T follicular helper cell (primary cell): ENCODE measurements around the gene ZNF23.
A peak's percentile ranks its signal among the peaks of the same experiment; 100 is the strongest.
"Not testable (repeated sequence)": the region's sequence is repeated elsewhere in the genome, so short reads cannot be mapped to it uniquely, and the experiment has no call there.

Experiments
- DNase-seq: peaks from one replicate; pipeline ENCODE4 v3.0.0-alpha.2; 2020; ENCODE audit warnings: low read depth
- total RNA-seq, 2 experiments: gene quantifications; one replicate each; lab custom pipeline; 2026; lab: John Stamatoyannopoulos, UW

The ZNF23 gene
- total RNA-seq = 1.6 to 3.4 reads per million in 2 experiments

GRCh38 chr16:71461686-71462648, at the start of gene ZNF23:
TSS of gene ZNF23 (minus strand) at chr16:71462247. CDS start at chr16:71456796, 5,451 bp downstream.
- DNase-seq = peak; percentile 54

GRCh38 chr16:71507061-71507460, 45.0 kb upstream of the ZNF23 start:
- no peak for DNase-seq

GRCh38 chr16:71504901-71505300, 42.9 kb upstream of the ZNF23 start:
- no peak for DNase-seq

- DNase-seq = not testable (repeated sequence)
Observed at GRCh38 chr16:71504051-71504450, 42.0 kb upstream of the ZNF23 start.

- no peak for DNase-seq
Observed at GRCh38 chr16:71501547-71501946, 39.5 kb upstream of the ZNF23 start.

GRCh38 chr16:71500964-71501363, 38.9 kb upstream of the ZNF23 start:
- DNase-seq = no peak

GRCh38 chr16:71499775-71500364, 37.8 kb upstream of the ZNF23 start:
- peak; percentile 31 for DNase-seq

- DNase-seq = no peak
Observed at GRCh38 chr16:71498031-71498430, 36.0 kb upstream of the ZNF23 start.

GRCh38 chr16:71493213-71493612, 31.2 kb upstream of the ZNF23 start:
- no peak for DNase-seq

GRCh38 chr16:71492786-71493185, 30.7 kb upstream of the ZNF23 start:
- no peak for DNase-seq

GRCh38 chr16:71491054-71491453, 29.0 kb upstream of the ZNF23 start:
- DNase-seq = no peak

GRCh38 chr16:71490361-71490760, 28.3 kb upstream of the ZNF23 start:
- no peak for DNase-seq

- no peak for DNase-seq
Observed at GRCh38 chr16:71489122-71489521, 27.1 kb upstream of the ZNF23 start, which contains the start of gene ZNF19. TSS of gene ZNF19 (minus strand) at chr16:71489324. CDS start at chr16:71482114, 7,210 bp downstream.

- DNase-seq = peak; percentile 75
Observed at GRCh38 chr16:71484006-71484893, 22.2 kb upstream of the ZNF23 start.

GRCh38 chr16:71482569-71482968, 20.5 kb upstream of the ZNF23 start:
- no peak for DNase-seq

GRCh38 chr16:71480956-71481355, 18.9 kb upstream of the ZNF23 start:
- no peak for DNase-seq

- DNase-seq = no peak
Observed at GRCh38 chr16:71479420-71479819, 17.4 kb upstream of the ZNF23 start.

GRCh38 chr16:71476457-71477124, 14.5 kb upstream of the ZNF23 start:
- no peak for DNase-seq

- no peak for DNase-seq
Observed at GRCh38 chr16:71474864-71475263, 12.8 kb upstream of the ZNF23 start.

GRCh38 chr16:71473891-71474290, 11.8 kb upstream of the ZNF23 start:
- DNase-seq = no peak

- DNase-seq = no peak
Observed at GRCh38 chr16:71472931-71473330, 10.9 kb upstream of the ZNF23 start.
